A673 (cell line): ENCODE results near the gene MTHFD1L. TPM values are rescaled to one million over a fixed set of nuclear protein-coding genes. Genes with fewer than 3 reads are reported as not detected.
"Not testable (repeated sequence)": the region's sequence is repeated elsewhere in the genome, so short reads cannot be mapped to it uniquely, and the experiment has no call there.

Experiments used
- BruUV-seq: library from RNA; stranded (reverse); fragments of 400-500 nt; replicated peaks from 2 replicates; lab custom pipeline; 2021; lab: Mats Ljungman, UMichigan
- CTCF ChIA-PET: fragments of 300-600 bp; sonication (Branson Sonifier 250); formaldehyde crosslinking; loops from one replicate; lab custom pipeline; 2022; ENCODE audit warnings: antibody characterized with exemption; lab: Charles Lee
- POLR2A ChIA-PET: fragments of 300-600 bp; sonication (Branson Sonifier 250); formaldehyde crosslinking; loops from one replicate; lab custom pipeline; 2022; ENCODE audit warnings: antibody characterized with exemption; ENCODE audit not compliant: low non-redundant PET; lab: Charles Lee
- DNase-seq: peaks from one replicate; pipeline ENCODE4 v3.0.0-alpha.2; 2015; ENCODE audit warnings: low spot score
- H3K27ac ChIP-seq: fragments of 200-600 bp; sonication (generic); 2 replicates; pipeline ENCODE4 v1.5.1; 2016; ENCODE audit warnings: mixed run types, low read depth, mild to moderate bottlenecking, mixed read lengths, antibody characterized with exemption, low read length; ENCODE audit not compliant: poor library complexity, severe bottlenecking
- H3K27me3 ChIP-seq: fragments of 200-600 bp; sonication (generic); replicated peaks from 2 replicates; pipeline ENCODE4 v1.6.1; 2017; ENCODE audit warnings: mixed run types, low read depth, mild to moderate bottlenecking, mixed read lengths, antibody characterized with exemption, low read length; ENCODE audit not compliant: insufficient read depth, poor library complexity
- H3K36me3 ChIP-seq: fragments of 200-600 bp; sonication (generic); 2 replicates; pipeline ENCODE4 v1.6.1; 2016; ENCODE audit warnings: mixed run types, mild to moderate bottlenecking, mixed read lengths, antibody characterized with exemption, low read length; ENCODE audit not compliant: insufficient read depth, poor library complexity, severe bottlenecking
- H3K4me1 ChIP-seq: fragments of 200-600 bp; sonication (generic); 2 replicates; pipeline ENCODE4 v1.6.1; 2017; ENCODE audit warnings: mixed run types, mild to moderate bottlenecking, mixed read lengths, antibody characterized with exemption, low read length; ENCODE audit not compliant: insufficient read depth, poor library complexity, severe bottlenecking
- H3K4me3 ChIP-seq: fragments of 200-600 bp; sonication (generic); 2 replicates; pipeline ENCODE4 v1.5.1; 2016; ENCODE audit warnings: low read depth, mixed run types, mild to moderate bottlenecking, mixed read lengths, low read length; ENCODE audit not compliant: poor library complexity, severe bottlenecking
- H3K9me3 ChIP-seq: fragments of 200-600 bp; sonication (generic); 2 replicates; pipeline ENCODE4 v1.6.1; 2016; ENCODE audit warnings: mixed run types, low read depth, mild to moderate bottlenecking, mixed read lengths, antibody characterized with exemption, low read length; ENCODE audit not compliant: poor library complexity, severe bottlenecking
- EZH2 ChIP-seq: fragments of 200-600 bp; sonication (generic); IDR thresholded peaks from 2 replicates; pipeline ENCODE4 v1.6.1; 2017; ENCODE audit warnings: borderline replicate concordance, low read depth, mild to moderate bottlenecking, mixed read lengths, antibody characterized with exemption, low read length; ENCODE audit not compliant: poor library complexity, severe bottlenecking
- intact Hi-C: fragments of 100-400 bp; cut with micrococcal nuclease; formaldehyde crosslinking; loops from one replicate; pipeline ENCODE4 v1.10.0; 2022; ENCODE audit not compliant: unreplicated experiment
- total RNA-seq: library from RNA; stranded (reverse); gene quantifications from 2 replicates; pipeline ENCODE4 v1.2.3, GENCODE V29; 2021
- TF ChIP-seq, protein P1 (sequence below): fragments of 300-800, 200-600 bp; sonication (generic); conservative IDR thresholded peaks from 2 replicates; pipeline ENCODE4 v1.5.1; 2017; ENCODE audit warnings: low read depth, mild to moderate bottlenecking, antibody characterized with exemption, low read length, moderate library complexity, mixed read lengths

Gene MTHFD1L
- total RNA-seq, 1 experiment from 2014 or later, result 78.7 TPM

DNA sequence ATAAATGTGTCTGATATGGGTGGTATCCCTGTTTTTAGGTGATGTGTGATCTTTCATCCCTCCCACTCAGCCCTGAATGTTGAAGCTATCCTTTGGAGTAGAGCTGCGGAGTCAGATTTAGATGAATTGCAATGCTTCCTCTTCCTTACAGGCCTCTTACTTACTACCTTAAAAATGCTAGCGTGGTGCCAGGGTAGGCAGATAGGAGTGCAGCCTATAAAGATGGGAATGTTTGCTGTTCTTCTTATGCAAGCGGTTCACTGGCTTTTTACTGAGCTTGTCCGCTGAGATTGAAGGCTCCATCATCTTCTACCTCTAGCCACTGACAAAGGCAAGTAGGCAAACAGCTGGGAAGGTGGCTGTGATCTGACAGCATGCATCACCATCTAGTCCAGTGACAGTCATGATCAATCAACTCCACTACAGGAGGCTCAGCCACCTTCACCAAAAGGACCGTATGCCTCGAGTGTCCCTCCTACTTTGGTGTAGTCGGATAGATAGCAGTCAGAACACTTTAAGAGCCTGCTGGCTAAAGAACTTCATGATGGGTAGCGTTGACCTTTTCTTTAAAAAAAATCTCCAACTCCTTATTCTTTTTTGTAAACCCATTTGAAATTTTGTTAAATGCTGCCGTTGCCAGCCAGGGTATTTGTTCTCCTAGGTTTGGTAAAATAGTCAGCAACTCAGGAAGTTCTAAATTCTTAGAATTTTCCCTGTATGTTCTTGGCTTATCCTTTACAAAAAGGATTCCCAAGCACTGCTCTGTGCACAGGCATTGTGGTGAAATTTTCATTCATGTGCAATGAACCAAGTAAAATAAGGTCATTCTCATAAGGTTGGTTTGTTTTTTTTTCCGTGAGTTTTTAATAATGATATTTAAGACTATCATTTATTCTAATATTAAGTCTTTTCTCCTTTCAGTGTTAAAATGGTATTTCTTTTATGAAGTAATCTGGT is 169.6 kb downstream of the MTHFD1L start:
- no peaks in the 10 kb centered on the region for H3K4me1 ChIP-seq
- no peak overlapping the region for H3K27ac ChIP-seq
- no TSS peak for BruUV-seq
- intact Hi-C loops, result no loop called here
- TF ChIP-seq EZH2, result no peak
- TF ChIP-seq, protein P1, sequence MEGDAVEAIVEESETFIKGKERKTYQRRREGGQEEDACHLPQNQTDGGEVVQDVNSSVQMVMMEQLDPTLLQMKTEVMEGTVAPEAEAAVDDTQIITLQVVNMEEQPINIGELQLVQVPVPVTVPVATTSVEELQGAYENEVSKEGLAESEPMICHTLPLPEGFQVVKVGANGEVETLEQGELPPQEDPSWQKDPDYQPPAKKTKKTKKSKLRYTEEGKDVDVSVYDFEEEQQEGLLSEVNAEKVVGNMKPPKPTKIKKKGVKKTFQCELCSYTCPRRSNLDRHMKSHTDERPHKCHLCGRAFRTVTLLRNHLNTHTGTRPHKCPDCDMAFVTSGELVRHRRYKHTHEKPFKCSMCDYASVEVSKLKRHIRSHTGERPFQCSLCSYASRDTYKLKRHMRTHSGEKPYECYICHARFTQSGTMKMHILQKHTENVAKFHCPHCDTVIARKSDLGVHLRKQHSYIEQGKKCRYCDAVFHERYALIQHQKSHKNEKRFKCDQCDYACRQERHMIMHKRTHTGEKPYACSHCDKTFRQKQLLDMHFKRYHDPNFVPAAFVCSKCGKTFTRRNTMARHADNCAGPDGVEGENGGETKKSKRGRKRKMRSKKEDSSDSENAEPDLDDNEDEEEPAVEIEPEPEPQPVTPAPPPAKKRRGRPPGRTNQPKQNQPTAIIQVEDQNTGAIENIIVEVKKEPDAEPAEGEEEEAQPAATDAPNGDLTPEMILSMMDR, result no peak
- no peak overlapping the region for H3K4me3 ChIP-seq
- no peak for DNase-seq
- ChIA-PET POLR2A (no interaction called here), CTCF (interaction anchor here (1.2 kb wide), 1 partner anchor 21 kb away, joined by 3 read pairs; no protein-coding TSS in a partner anchor)
- H3K9me3 ChIP-seq, result no peaks in the 10 kb centered on the region
- H3K27me3 ChIP-seq, result no peaks in the 10 kb centered on the region
- peaks cover 14% of the 10 kb centered on the region for H3K36me3 ChIP-seq

DNA sequence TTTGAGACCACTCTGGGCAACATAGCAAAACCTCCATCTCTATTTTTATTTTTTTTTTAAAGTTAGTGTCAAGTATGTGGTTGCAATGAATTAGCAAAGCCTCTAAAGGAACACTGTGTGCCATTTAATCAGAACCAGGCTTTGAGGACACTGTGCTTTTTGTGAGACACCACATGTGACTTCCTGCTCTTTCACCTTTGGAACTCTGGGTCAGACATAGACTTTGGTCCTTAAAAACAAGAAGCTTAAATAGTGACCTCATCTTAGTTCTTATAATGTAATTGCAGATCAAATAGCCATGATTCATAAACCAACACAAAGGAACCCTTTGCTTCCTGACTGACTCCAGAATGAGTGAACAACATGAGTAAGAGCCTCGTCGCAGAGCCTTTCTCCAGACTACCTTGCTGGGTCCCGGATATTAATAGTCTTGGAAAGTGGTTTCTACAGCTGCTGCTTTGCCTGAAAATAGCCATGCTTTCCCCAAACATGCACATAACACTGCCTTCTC is 170.8 kb downstream of the MTHFD1L start:
- POLR2A ChIA-PET, H3K4me1 ChIP-seq, CTCF ChIA-PET, H3K4me3 ChIP-seq, H3K27me3 ChIP-seq, BruUV-seq, H3K9me3 ChIP-seq, H3K27ac ChIP-seq: not testable (repeated sequence)
- peak; percentile 58 for DNase-seq
- intact Hi-C loops, result loop anchor here (2.0 kb wide), 1 partner anchor 31 kb away; no protein-coding TSS in a partner anchor
- peaks cover 14% of the 10 kb centered on the region for H3K36me3 ChIP-seq

DNA sequence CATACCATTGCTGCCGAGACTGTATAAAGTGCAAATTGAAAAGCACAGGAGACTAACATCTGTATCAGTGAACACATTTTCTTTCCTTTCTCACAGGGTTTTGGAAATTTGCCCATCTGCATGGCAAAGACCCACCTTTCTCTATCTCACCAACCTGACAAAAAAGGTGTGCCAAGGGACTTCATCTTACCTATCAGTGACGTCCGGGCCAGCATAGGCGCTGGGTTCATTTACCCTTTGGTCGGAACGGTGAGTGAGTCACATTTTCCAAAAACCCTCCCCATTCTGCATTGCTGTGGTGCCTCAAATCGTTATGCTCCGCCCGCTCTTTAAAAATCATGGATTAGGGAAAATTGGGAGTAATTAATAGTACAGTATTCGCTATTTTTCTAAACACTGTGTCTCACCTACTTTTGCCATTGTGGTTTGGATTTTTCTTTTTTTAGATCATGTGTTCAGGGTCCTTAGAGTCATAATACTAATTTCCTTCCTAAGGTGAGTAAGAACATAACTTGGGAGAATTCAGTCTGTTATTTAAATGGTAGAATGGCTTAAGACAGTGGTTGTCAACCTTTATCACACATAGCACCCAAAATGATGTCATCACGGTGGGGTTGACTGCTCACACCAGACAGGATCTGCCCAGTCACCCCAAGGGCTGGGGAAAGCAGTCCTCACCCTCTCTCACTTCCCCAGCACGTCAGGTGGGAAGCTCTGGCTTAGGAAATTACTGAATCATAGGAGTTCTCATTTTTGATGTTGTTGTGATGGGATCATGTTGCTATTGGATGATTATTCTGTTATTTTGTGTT is 171.6 kb downstream of the MTHFD1L start:
- BruUV-seq, result no TSS peak
- Histone ChIP-seq H3K36me3 (peaks cover 14% of the 10 kb centered on the region), H3K4me3 (no peak overlapping the region), H3K27me3 (no peaks in the 10 kb centered on the region), H3K4me1 (peaks cover 7% of the 10 kb centered on the region), H3K27ac (no peak overlapping the region), H3K9me3 (no peaks in the 10 kb centered on the region)
- ChIA-PET CTCF (no interaction called here), POLR2A (no interaction called here)
- no peak for TF ChIP-seq EZH2
- TF ChIP-seq, protein P1, result no peak
- intact Hi-C loops, result loop anchor here (2.0 kb wide), 1 partner anchor 32 kb away; no protein-coding TSS in a partner anchor
- DNase-seq, result no peak
